B cell (primary cell): Measurements from ENCODE around the gene SCO2.

ENCODE experiments used
- CTCF ChIP-seq: fragments of 200-600 bp; IDR thresholded peaks from one replicate; pipeline ENCODE4 v1.8.0; 2022; ENCODE audit warnings: antibody characterized with exemption, mild to moderate bottlenecking
- EZH2 ChIP-seq: IDR thresholded peaks from 2 replicates; pipeline ENCODE4 v1.6.1; 2012; ENCODE audit warnings: borderline replicate concordance, low read depth, mild to moderate bottlenecking, moderate library complexity, low read length; ENCODE audit not compliant: insufficient read depth, poor library complexity, severe bottlenecking

DNA sequence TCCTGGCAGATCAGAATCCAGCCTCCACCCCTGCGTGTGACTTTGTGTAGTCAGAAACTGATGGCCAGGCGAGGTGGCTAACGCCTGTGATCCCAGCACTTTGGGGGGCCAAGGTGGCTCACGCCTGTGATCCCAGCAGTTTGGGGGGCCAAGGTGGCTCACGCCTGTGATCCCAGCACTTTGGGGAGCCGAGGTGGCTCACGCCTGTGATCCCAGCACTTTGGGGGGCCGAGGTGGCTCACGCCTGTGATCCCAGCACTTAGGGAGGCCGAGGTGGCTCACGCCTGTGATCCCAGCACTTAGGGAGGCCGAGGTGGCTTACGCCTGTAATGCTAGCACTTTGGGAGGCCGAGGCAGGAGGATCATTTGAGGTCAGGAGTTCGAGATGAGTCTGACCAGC is 12.2 kb downstream of the SCO2 start:
- TF ChIP-seq CTCF, result no peak
- TF ChIP-seq EZH2, result no peak
